ENCODE results near the gene DGKZ.
"Not testable (repeated sequence)": the region's sequence is repeated elsewhere in the genome, so short reads cannot be mapped to it uniquely, and the experiment has no call there.

Gene DGKZ

DNA sequence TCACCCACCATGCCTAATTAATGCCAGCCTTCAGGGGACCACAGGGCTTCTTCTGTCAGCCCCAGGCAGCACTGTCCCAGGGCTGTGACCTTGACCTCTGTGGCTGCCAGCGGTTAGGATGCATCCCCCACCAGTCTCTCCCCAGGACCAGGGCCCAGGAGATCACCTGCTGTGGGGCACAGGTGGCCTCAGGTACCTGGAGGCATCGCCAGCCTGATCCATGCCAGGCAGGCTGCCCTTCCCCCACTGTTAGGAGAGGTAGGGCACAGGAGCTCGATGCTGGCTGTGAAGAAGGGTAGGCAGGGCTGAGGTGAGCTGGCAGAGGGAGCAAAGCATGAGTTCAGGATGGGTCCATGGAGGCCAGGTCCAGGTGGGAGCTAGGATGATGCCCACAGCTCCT lies 17.5 kb downstream of the DGKZ start:
- DNase-seq (ENCODE audit: low spot score) = no peak
- FAIRE-seq = no peak

DNA sequence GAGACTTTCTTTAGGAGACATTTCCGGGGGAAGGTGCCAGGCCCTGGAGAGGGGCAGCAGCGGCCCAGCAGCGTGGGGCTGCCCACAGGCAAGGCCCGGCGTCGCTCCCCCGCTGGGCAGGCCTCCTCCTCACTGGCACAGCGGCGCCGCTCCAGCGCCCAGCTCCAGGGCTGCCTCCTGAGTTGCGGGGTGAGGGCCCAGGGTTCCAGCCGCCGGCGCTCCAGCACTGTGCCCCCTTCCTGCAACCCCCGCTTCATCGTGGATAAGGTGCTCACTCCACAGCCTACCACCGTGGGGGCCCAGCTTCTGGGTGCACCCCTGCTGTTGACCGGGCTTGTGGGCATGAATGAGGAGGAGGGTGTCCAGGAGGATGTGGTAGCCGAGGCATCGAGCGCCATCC lies 19.0 kb downstream of the DGKZ start:
- DNase-seq (ENCODE audit: low spot score) = no peak
- no peak for FAIRE-seq

DNA sequence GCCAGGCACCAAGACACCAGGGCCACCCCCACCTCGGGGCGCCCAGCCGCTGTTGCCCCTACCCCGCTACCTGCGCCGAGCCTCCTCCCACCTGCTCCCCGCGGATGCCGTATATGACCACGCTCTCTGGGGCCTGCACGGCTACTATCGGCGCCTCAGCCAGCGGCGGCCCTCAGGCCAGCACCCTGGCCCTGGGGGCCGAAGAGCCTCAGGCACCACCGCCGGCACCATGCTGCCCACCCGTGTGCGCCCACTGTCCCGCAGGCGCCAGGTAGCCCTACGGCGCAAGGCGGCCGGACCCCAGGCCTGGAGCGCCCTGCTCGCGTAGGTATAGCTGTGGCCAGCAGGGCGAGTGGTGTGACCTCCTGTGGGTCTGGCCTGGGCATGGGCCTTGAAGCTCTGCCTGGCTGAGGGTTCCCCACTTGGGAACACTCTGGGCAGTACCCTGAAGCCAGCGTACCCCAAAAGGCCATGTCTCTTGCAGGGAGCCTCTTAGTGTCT lies 19.4 kb downstream of the DGKZ start:
- no peak for DNase-seq (ENCODE audit: low spot score)
- FAIRE-seq = no peak

DNA sequence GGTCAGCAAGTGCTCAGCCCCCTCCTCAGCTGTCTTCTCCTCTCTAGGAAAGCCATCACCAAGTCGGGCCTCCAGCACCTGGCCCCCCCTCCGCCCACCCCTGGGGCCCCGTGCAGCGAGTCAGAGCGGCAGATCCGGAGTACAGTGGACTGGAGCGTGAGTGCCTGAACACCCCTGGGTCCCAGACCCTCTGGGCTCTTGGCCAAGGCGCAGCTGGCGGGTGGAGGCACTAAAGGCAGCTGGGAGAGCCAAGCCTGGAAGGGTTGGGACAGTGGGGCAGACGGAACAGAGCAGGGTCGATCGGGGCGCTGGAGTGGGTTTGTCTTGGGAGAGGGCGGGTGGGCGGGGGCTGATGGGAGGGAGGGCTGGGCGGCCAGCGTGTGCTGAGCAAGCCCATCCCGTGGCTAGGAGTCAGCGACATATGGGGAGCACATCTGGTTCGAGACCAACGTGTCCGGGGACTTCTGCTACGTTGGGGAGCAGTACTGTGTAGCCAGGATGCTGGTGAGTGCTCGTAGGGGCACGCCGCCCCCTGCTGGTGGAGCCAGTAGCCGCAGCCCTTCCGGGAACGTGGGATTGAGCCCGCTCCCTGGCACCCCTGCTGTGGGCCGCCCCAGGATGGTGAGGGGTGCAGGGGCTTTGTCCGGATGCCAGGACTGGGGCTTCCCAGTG lies 20.1 kb downstream of the DGKZ start:
- FAIRE-seq (peak; percentile 67), DNase-seq (ENCODE audit: low spot score) (peak; percentile 56)

DNA sequence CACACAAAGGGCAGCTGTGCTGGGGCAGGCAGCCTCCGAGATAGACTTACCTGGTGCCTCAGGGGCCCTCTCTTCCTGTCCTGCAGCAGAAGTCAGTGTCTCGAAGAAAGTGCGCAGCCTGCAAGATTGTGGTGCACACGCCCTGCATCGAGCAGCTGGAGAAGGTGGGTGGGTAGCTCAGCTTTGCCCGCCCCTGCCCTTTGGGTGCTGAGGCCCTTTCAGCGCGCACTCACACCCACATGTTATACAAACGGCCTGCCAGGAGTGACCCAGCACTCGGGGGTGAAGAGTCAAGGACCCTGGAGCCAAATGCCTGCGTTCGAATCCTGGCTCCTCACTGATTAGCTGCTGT lies 20.6 kb downstream of the DGKZ start:
- no peak for FAIRE-seq
- DNase-seq (ENCODE audit: low spot score) = no peak

DNA sequence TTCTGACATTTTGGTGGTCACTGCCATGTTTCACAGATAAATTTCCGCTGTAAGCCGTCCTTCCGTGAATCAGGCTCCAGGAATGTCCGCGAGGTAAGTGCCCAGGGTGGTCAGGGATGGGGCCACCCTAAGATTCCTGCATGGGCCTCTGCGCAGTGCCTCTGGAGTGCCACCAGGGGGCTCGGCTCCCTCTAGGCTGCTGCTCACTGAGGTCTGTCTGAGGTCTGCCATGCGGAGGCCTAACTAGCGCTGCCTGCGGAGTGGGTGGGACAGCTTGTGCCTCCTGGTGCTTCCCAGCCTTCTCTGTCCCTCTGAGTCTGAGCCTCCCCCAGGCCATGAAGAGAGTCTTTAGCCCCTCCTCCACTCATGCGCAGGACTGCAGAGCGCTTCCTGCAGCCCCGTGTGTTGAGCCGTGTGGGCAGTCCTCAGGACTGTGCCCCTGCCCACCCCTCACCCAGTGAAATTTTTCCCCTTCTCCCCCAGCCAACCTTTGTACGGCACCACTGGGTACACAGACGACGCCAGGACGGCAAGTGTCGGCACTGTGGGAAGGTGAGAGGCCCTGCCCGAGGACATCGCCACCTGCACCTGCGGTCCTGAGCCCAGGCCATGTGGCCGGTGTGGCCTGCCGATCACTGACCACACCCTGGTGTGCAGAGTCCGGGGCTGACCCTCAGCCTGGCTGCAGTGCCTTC lies 22.3 kb downstream of the DGKZ start:
- peak; percentile 78 for DNase-seq (ENCODE audit: low spot score)
- peak; percentile 42 for FAIRE-seq

DNA sequence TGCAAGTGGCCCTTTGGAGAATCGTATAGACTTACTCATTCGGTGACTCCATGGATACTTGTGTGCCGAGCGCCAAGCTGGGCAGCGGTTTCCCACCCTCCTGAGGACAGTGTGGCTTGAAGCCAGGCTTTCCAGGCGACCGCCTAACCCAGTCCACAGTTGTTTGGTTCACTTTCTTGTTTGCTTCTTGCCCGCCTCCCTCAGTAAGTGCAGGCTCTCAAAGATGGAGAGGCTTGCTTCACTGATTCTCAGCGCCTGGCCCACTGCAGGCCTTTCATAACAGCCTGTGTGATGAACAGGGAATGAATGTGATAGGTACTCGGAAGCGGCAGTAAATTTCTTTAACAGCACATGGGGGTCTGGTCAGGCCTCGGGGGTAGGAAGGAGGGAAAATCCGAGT lies 23.0 kb downstream of the DGKZ start:
- DNase-seq (ENCODE audit: low spot score) (no peak), FAIRE-seq (no peak)

DNA sequence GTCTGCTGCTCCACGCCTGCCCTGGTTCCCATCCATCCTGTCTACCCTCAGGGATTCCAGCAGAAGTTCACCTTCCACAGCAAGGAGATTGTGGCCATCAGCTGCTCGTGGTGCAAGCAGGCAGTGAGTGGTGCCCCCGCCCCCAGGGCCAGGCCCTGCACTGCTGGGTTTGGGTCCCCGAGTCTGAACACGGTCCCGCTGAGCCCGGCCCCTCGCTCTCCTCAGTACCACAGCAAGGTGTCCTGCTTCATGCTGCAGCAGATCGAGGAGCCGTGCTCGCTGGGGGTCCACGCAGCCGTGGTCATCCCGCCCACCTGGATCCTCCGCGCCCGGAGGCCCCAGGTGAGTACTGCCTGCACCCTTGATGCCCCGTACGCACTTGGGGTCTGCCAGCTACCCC lies 24.0 kb downstream of the DGKZ start:
- not testable (repeated sequence) for FAIRE-seq; DNase-seq (ENCODE audit: low spot score)

DNA sequence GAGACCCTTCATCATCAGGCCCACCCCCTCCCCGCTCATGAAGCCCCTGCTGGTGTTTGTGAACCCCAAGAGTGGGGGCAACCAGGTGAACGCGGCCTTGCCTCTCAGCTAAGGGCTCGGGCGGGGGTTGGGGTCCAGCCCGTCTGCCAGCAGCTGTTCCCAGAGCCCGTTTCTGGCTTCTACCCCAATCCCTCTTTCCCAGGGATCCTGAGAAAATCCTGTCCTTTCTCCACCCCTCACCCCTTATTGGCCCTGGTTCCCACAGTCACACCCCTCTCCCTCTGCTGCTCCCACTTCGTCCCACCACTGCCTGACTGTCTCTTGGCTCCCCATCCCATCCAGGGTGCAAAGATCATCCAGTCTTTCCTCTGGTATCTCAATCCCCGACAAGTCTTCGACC lies 24.8 kb downstream of the DGKZ start:
- DNase-seq (ENCODE audit: low spot score) = no peak
- FAIRE-seq = no peak

DNA sequence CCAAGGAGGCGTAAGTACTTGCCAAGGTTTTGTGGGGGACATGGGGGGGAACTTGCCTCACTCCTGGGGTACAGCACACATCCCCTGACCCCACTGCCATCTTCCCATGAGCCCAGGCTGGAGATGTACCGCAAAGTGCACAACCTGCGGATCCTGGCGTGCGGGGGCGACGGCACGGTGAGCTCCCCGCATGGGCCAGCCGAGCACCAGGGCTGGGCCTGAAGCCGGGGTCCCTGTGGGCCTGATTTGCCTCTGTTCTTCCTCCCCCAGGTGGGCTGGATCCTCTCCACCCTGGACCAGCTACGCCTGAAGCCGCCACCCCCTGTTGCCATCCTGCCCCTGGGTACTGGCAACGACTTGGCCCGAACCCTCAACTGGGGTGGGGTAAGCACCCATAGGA lies 25.2 kb downstream of the DGKZ start:
- not testable (repeated sequence) for DNase-seq (ENCODE audit: low spot score); FAIRE-seq

DNA sequence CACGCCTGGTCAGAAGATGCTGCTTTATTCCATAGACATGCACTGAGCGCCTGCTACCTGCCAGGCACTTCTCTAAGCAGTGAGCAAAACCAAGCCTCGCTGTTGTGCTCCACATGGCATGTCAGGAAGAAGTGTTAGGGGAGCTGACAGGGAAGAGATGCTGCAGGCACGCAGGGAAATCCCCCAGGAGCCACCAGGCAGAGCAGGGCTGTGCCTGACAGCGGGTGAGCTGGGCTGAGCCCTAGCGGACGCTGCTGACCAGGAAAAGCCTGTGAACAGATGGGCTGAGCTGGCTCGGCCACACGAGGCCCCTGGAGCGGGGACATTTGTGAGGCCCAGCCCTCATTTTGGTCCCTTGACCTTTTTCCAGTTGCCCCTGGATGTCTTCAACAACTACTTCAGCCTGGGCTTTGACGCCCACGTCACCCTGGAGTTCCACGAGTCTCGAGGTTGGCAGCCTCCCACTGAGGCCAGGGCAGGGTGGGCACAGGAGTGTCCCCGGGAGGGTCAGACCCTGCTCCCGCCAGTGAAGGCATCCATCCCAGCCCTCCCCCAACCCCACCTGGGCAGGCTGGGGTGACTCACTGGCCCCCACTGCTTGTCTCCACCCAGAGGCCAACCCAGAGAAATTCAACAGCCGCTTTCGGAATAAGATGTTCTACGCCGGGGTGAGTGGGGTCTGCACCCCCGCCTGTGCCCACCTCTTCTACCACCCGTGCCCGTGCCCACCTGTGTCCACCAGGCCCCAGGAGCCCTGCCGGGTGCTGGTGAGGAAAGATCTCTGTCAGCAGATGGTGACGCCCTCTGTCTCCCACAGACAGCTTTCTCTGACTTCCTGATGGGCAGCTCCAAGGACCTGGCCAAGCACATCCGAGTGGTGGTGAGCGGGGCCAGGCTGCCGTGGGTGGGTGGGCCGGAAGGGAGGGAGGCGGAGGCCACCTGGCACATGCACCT lies 26.8 kb downstream of the DGKZ start:
- FAIRE-seq (no peak), DNase-seq (ENCODE audit: low spot score) (no peak)

DNA sequence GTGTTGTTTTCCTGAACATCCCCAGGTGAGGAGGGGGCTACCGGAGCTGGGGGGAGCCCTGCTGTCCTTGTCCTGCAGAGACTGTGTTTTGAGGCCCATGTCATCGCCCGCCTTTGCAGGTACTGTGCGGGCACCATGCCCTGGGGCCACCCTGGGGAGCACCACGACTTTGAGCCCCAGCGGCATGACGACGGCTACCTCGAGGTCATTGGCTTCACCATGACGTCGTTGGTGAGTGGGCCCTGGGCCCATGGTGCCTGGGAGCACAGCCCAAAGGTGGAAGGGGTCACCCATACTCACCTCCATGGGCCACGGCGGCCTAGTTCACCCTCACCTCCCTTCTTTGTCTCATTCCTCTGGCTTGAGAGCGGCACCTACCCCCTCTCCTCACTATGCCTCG lies 27.6 kb downstream of the DGKZ start:
- DNase-seq (ENCODE audit: low spot score) (no peak), FAIRE-seq (peak; percentile 71)

DNA sequence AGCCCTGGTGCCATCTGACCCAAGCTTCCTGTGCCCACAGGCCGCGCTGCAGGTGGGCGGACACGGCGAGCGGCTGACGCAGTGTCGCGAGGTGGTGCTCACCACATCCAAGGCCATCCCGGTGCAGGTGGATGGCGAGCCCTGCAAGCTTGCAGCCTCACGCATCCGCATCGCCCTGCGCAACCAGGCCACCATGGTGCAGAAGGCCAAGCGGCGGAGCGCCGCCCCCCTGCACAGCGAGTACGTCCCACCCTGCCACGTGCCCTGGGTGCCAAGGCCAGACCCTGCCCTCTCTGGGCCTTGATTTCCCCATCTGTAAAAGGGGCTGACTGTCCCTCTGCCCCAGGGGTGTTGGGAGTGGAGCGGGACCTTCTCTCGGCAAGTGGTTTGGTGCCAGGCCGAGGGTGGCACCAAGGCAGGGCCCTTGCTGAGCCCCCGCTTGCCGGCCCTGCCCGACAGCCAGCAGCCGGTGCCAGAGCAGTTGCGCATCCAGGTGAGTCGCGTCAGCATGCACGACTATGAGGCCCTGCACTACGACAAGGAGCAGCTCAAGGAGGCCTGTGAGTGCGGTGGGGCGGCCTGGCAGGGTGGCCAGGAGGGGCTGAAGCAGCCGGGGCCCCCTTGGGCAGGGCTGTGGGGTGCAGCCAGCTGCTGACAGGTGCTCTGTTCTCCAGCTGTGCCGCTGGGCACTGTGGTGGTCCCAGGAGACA lies 28.3 kb downstream of the DGKZ start:
- DNase-seq (ENCODE audit: low spot score) = no peak
- no peak for FAIRE-seq

DNA sequence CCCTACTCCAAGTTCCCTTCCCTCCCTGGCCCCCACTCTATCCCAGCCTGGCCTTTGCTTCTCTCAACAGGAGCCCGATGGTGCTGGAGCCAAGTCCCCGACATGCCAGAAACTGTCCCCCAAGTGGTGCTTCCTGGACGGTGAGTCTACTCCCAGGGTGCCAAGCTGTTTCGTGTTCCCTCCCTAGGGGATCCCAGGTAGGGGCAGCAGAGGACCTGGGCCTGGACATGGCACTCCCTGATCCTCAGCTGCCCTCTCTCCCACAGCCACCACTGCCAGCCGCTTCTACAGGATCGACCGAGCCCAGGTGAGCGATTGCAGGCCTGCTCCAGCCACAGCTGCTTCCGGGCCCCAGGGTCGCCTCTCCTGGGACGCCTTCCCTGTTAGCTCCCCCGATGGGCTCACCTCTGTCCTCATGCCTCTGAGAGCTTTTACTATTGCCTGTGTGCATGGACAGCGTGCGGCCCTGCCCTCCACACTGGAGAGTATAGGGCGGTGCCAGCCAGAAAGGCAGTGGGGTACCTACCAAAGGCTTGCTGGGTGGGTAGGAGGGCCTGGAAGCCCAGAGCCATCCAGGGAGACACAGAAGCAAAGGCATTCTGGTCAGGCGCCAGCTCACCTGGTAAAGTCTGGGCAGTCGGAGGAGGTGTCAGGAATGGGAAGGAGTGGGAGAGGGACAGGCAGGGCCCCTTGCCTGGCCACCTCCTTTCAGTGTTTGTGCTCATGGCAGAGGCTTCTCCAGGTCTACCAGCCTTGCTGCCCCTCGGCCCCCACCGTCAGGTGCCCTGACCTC lies 29.2 kb downstream of the DGKZ start:
- DNase-seq (ENCODE audit: low spot score) (no peak), FAIRE-seq (no peak)

DNA sequence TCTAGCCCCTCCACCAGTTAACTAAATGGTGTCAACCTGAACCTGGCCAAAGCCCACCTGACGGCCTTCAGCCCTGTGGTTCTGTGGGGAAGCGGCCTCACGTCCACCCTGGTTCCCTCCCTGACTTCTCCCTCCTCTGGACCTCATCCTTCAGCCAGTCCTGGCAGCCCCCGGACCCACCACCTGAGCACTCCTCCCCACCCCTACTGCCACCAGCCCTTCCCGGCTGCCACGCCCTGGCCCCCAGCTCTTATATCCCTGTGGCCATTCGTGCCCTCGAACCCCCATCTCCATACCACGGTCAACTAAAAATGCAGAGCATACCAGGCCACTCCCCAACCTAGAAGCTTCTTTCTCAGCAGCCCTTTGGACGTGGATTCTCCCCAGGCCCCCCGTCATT lies 30.0 kb downstream of the DGKZ start:
- no peak for DNase-seq (ENCODE audit: low spot score)
- FAIRE-seq = no peak

DNA sequence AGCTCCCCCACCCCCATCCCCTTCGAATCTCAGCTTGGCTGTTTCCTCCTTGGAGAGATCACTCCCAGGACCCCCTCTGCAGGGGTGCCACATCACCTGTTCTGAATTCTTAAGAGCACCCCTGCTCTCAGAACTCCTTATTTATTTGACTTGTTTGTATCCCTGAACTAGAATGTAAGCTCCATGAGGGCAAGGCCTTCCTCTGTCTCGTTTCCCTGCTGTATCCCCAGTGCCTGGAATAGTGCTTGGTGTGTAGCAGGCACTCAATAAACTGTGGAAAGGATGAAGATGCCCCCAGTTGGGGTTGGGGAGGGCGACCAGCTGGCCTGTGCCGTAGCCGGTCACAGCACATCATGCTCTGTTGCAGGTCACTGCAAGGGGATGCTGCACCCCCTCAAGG lies 30.6 kb downstream of the DGKZ start:
- DNase-seq (ENCODE audit: low spot score) (no peak), FAIRE-seq (no peak)

DNA sequence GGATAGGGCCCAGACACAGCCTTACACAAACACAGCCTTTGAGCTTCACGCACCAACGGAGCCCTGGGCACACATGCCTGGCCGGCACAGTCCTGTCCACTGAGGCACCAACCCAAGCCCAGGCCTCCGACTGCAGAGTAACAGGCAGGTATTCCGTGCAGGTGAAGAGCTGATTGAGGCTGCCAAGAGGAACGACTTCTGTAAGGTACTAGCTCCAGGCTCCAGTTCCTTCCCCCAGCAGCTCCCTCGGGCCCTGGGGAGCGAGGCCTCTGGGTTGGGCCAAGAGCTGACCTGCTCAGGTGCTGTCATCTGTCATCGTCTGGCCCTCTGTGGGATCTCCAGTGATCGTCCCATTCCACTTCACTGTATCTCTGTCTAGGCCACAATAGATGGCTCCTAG lies 31.0 kb downstream of the DGKZ start:
- DNase-seq (ENCODE audit: low spot score) (no peak), FAIRE-seq (no peak)

DNA sequence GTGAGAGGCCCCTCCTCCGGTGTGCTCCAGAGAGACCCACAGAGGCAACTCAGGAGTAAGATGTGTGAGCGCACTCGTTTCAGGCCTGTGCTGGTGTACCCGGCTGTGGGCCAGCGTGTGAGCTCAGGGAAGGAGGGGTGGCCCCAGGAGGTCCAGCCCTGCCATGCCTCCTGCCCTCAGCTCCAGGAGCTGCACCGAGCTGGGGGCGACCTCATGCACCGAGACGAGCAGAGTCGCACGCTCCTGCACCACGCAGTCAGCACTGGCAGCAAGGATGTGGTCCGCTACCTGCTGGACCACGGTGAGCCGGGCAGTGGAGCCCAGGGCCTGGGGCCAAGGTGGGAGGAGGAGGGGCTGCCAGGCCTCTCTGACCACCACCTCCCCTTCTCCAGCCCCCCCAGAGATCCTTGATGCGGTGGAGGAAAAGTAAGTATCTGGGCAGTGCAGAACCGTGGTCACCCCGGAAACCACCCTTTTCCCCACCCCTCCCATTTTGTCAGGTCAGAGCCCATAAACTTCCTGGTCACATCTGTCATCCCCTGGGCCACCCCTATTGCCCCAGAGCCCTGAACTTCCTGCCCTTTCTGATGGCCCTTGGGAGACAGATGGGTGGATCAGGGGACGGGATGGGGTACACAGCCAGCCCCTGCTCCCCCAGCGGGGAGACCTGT lies 31.7 kb downstream of the DGKZ start:
- no peak for DNase-seq (ENCODE audit: low spot score)

DNA sequence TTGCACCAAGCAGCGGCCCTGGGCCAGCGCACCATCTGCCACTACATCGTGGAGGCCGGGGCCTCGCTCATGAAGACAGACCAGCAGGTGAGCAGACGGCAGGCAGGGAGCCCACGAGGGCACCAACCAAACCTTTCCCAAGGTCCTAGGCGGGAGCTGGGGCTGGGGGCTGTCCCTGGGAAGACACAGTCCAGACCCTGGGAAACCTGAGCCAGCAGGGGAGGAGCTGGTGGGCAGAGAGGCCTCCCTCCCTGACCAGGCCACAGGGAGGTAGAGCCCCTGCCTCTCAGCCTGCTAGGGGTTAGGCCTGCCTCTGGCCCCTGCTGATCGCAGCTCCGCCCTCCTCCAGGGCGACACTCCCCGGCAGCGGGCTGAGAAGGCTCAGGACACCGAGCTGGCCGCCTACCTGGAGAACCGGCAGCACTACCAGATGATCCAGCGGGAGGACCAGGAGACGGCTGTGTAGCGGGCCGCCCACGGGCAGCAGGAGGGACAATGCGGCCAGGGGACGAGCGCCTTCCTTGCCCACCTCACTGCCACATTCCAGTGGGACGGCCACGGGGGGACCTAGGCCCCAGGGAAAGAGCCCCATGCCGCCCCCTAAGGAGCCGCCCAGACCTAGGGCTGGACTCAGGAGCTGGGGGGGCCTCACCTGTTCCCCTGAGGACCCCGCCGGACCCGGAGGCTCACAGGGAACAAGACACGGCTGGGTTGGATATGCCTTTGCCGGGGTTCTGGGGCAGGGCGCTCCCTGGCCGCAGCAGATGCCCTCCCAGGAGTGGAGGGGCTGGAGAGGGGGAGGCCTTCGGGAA lies 32.4 kb downstream of the DGKZ start:
- DNase-seq (ENCODE audit: low spot score) = not testable (repeated sequence)
- peak; percentile 65 for FAIRE-seq

More for the DNA sequence above, 31.7 kb downstream of the DGKZ start:
- FAIRE-seq = no peak

All from urothelium cell line (cell line).